ENCODE measurements around the gene FAM174C.
A peak's percentile ranks its signal among the peaks of the same experiment; 100 is the strongest.

FAM174C gene

GRCh38 chr19:1255186-1256161 lies 19.9 kb upstream of the FAM174C start:
- H3K4me3 ChIP-seq (ENCODE audit: low read depth, low read length), result no peak overlapping the region
- no peak overlapping the region for H3K27ac ChIP-seq
- DNase-seq, result no peak
- TF ChIP-seq CTCF (IDR thresholded peaks at IDR 0.05; ENCODE audit: low read depth, low read length), result no peak
- no peaks in the 10 kb centered on the region for H3K9me3 ChIP-seq (ENCODE audit: severe bottlenecking)
- no peaks in the 10 kb centered on the region for H3K27me3 ChIP-seq (ENCODE audit: insufficient read depth, low read depth, severe bottlenecking)
- H3K36me3 ChIP-seq, result peaks cover 73% of the 10 kb centered on the region

- no peak for DNase-seq
- no peak for TF ChIP-seq CTCF (IDR thresholded peaks at IDR 0.05; ENCODE audit: low read depth, low read length)
- no peak overlapping the region for H3K27ac ChIP-seq
- H3K9me3 ChIP-seq (ENCODE audit: severe bottlenecking), result no peaks in the 10 kb centered on the region
- H3K36me3 ChIP-seq, result peaks cover 60% of the 10 kb centered on the region
- H3K4me3 ChIP-seq (ENCODE audit: low read depth, low read length), result no peak overlapping the region
- H3K27me3 ChIP-seq (ENCODE audit: insufficient read depth, low read depth, severe bottlenecking), result no peaks in the 10 kb centered on the region
Measured at GRCh38 chr19:1256646-1257474, 18.5 kb upstream of the FAM174C start.

GRCh38 chr19:1257475-1258162 lies 17.7 kb upstream of the FAM174C start:
- no peak overlapping the region for H3K4me3 ChIP-seq (ENCODE audit: low read depth, low read length)
- H3K36me3 ChIP-seq, result peaks cover 53% of the 10 kb centered on the region
- H3K27ac ChIP-seq, result no peak overlapping the region
- no peaks in the 10 kb centered on the region for H3K27me3 ChIP-seq (ENCODE audit: insufficient read depth, low read depth, severe bottlenecking)
- H3K9me3 ChIP-seq (ENCODE audit: severe bottlenecking), result no peaks in the 10 kb centered on the region
- DNase-seq, result no peak
- TF ChIP-seq CTCF (IDR thresholded peaks at IDR 0.05; ENCODE audit: low read depth, low read length), result no peak

GRCh38 chr19:1258163-1258492 lies 17.2 kb upstream of the FAM174C start:
- no peak for DNase-seq
- Histone ChIP-seq H3K27me3 (ENCODE audit: insufficient read depth, low read depth, severe bottlenecking) (no peaks in the 10 kb centered on the region), H3K9me3 (ENCODE audit: severe bottlenecking) (no peaks in the 10 kb centered on the region), H3K27ac (no peak overlapping the region), H3K36me3 (peaks cover 48% of the 10 kb centered on the region), H3K4me3 (ENCODE audit: low read depth, low read length) (no peak overlapping the region)
- TF ChIP-seq CTCF (IDR thresholded peaks at IDR 0.05; ENCODE audit: low read depth, low read length), result no peak

GRCh38 chr19:1258707-1259205 lies 16.6 kb upstream of the FAM174C start:
- Histone ChIP-seq H3K4me3 (ENCODE audit: low read depth, low read length) (no peak overlapping the region), H3K36me3 (peaks cover 42% of the 10 kb centered on the region), H3K9me3 (ENCODE audit: severe bottlenecking) (no peaks in the 10 kb centered on the region), H3K27ac (peak overlapping the region; percentile 57), H3K27me3 (ENCODE audit: insufficient read depth, low read depth, severe bottlenecking) (no peaks in the 10 kb centered on the region)
- TF ChIP-seq CTCF (IDR thresholded peaks at IDR 0.05; ENCODE audit: low read depth, low read length), result no peak
- DNase-seq, result no peak

All from WERI-Rb-1 (cell line).